Measurements from ENCODE around the gene NGEF. TPM values are rescaled to one million over a fixed set of nuclear protein-coding genes. Genes with fewer than 3 reads are reported as not detected.

NGEF gene
- total and polyA plus RNA-seq, 2 donors (not counting 1 experiment from before 2014, with no cell fraction given), result under 0.01 to 0.24 TPM

DNA sequence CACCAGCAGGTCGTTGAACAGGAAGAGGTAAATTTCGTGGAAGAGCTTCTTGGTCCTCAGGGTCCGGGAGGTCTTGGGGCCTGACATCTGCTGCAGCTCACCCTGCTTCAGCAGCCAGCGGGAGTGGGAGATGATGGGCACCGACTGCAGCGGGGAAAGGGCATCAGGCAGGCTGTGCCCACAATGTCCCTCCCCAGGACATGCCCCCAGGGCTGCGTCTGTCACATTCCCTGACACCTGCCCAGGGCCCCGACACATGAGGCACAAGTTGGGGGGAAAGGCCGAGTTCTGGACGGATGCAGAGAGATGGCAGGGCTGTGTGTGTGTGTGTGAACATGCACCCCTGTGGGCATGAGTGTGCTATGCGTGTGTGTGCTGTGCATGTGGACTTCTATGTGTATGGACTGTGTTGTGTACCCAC lies 129.0 kb downstream of the NGEF start:
- no peaks in the 10 kb centered on the region for H3K4me1 ChIP-seq (ENCODE audit: control insufficient read depth, extremely low read depth, insufficient read depth, low read length)
- H3K9me3 ChIP-seq (ENCODE audit: control insufficient read depth, insufficient read depth, low read depth, low read length), result no peaks in the 10 kb centered on the region
- H3K27ac ChIP-seq (ENCODE audit: insufficient read depth, low read length), result no peak overlapping the region
- H3K9ac ChIP-seq (ENCODE audit: insufficient read depth, low read length), result no peak overlapping the region
- no peak for DNase-seq (ENCODE audit: low read depth in 2 of 2)
- no peak overlapping the region for H3K4me2 ChIP-seq (ENCODE audit: extremely low read depth, insufficient read depth, low read length)
- H3K27me3 ChIP-seq (ENCODE audit: control insufficient read depth, insufficient read depth, low read length), result no peaks in the 10 kb centered on the region
- no peaks in the 10 kb centered on the region for H4K20me1 ChIP-seq (ENCODE audit: control insufficient read depth, extremely low read depth, insufficient read depth, low read length)
- TF ChIP-seq, protein P1, sequence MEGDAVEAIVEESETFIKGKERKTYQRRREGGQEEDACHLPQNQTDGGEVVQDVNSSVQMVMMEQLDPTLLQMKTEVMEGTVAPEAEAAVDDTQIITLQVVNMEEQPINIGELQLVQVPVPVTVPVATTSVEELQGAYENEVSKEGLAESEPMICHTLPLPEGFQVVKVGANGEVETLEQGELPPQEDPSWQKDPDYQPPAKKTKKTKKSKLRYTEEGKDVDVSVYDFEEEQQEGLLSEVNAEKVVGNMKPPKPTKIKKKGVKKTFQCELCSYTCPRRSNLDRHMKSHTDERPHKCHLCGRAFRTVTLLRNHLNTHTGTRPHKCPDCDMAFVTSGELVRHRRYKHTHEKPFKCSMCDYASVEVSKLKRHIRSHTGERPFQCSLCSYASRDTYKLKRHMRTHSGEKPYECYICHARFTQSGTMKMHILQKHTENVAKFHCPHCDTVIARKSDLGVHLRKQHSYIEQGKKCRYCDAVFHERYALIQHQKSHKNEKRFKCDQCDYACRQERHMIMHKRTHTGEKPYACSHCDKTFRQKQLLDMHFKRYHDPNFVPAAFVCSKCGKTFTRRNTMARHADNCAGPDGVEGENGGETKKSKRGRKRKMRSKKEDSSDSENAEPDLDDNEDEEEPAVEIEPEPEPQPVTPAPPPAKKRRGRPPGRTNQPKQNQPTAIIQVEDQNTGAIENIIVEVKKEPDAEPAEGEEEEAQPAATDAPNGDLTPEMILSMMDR (conservative IDR thresholded peaks at IDR 0.05 in 1 of 2, IDR thresholded peaks at IDR 0.05 in 1 of 2; ENCODE audit: low read depth in 1 of 2, low read length in 2 of 2), result no peak
- TF ChIP-seq EZH2 (IDR thresholded peaks at IDR 0.05; ENCODE audit: low read length, missing control alignments), result no peak
- H3K4me3 ChIP-seq (replicated peaks in 1 of 4; ENCODE audit: control extremely low read depth in 1 of 4, insufficient read depth in 1 of 4, low read depth in 3 of 4, low read length in 4 of 4), result no peak overlapping the region
- H2AFZ ChIP-seq (ENCODE audit: low read length), result no peak overlapping the region
- H3K79me2 ChIP-seq (ENCODE audit: control insufficient read depth, insufficient read depth, low read length), result no peaks in the 10 kb centered on the region
- no peaks in the 10 kb centered on the region for H3K36me3 ChIP-seq (ENCODE audit: control insufficient read depth, insufficient read depth, low read length)

DNA sequence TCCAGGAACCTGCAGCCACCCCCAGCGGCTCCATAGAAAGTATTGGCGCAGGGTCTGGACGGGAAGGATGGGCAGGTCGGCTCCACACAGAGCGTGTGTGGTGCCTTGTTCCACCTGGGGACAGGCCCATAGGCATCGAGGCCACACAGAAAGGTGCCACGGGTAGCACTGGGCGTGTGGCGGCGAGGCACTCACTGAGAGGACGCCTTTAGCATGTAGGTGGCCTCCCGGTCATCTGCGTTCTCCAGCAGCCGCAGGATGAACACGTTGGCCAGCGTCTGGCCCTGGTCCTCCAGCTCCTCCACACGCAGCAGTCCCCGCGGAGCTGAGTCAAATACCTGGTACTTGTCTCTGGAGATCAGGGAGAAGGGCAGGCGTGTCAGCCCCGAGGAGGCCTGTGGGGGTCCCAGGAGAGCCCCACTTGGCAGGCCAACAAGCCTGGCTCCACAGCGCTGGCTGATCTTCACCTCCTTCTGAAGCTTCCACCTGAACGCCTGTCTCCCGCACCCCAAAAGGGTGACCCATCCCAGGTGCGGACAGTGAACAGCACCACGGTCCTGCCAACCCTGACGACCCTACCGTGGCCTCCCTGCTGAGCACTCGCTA lies 129.8 kb downstream of the NGEF start:
- Histone ChIP-seq H3K36me3 (ENCODE audit: control insufficient read depth, insufficient read depth, low read length) (no peaks in the 10 kb centered on the region), H4K20me1 (ENCODE audit: control insufficient read depth, extremely low read depth, insufficient read depth, low read length) (no peaks in the 10 kb centered on the region), H3K4me1 (ENCODE audit: control insufficient read depth, extremely low read depth, insufficient read depth, low read length) (no peaks in the 10 kb centered on the region), H3K27ac (ENCODE audit: insufficient read depth, low read length) (no peak overlapping the region), H2AFZ (ENCODE audit: low read length) (no peak overlapping the region), H3K4me3 (replicated peaks in 1 of 4; ENCODE audit: control extremely low read depth in 1 of 4, insufficient read depth in 1 of 4, low read depth in 3 of 4, low read length in 4 of 4) (no peak overlapping the region), H3K79me2 (ENCODE audit: control insufficient read depth, insufficient read depth, low read length) (no peaks in the 10 kb centered on the region), H3K9ac (ENCODE audit: insufficient read depth, low read length) (no peak overlapping the region), H3K27me3 (ENCODE audit: control insufficient read depth, insufficient read depth, low read length) (no peaks in the 10 kb centered on the region), H3K9me3 (ENCODE audit: control insufficient read depth, insufficient read depth, low read depth, low read length) (no peaks in the 10 kb centered on the region), H3K4me2 (ENCODE audit: extremely low read depth, insufficient read depth, low read length) (no peak overlapping the region)
- TF ChIP-seq, protein P1 (conservative IDR thresholded peaks at IDR 0.05 in 1 of 2, IDR thresholded peaks at IDR 0.05 in 1 of 2; ENCODE audit: low read depth in 1 of 2, low read length in 2 of 2), result no peak
- TF ChIP-seq EZH2 (IDR thresholded peaks at IDR 0.05; ENCODE audit: low read length, missing control alignments), result no peak
- DNase-seq (ENCODE audit: low read depth in 2 of 2), result no peak

DNA sequence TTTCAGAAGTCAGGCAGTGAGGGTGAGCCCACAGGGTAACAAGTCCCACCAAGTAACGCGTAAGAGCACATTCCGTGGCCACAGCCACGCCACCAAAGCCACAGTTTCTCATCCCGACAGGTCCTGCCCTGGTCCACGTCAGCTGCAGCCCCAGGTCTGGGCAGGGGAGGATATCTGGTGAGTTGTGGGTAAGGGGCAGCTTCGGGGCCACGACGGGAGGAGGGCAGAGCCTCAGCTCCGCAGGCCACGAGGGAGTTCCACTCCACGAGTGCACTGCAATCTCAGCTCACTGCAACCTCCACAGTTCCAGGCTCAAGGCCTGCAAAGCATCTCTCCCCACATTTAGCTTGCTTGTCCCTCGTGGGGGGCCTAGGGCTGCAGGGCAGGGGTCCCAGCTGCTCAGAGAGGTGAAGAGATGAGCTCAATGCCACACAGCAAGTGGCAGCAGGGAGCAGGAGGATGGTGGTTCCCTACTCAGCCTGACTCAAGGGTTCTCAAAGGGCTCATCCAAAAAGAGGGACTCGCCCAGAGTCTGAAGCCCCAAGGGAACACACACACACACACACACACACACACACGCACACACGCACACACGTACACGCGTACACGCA lies 130.4 kb downstream of the NGEF start:
- no peaks in the 10 kb centered on the region for H3K9me3 ChIP-seq (ENCODE audit: control insufficient read depth, insufficient read depth, low read depth, low read length)
- H3K79me2 ChIP-seq (ENCODE audit: control insufficient read depth, insufficient read depth, low read length), result no peaks in the 10 kb centered on the region
- no peak overlapping the region for H3K4me3 ChIP-seq (replicated peaks in 1 of 4; ENCODE audit: control extremely low read depth in 1 of 4, insufficient read depth in 1 of 4, low read depth in 3 of 4, low read length in 4 of 4)
- no peak overlapping the region for H3K27ac ChIP-seq (ENCODE audit: insufficient read depth, low read length)
- TF ChIP-seq, protein P1 (conservative IDR thresholded peaks at IDR 0.05 in 1 of 2, IDR thresholded peaks at IDR 0.05 in 1 of 2; ENCODE audit: low read depth in 1 of 2, low read length in 2 of 2), result no peak
- TF ChIP-seq EZH2 (IDR thresholded peaks at IDR 0.05; ENCODE audit: low read length, missing control alignments), result no peak
- no peak overlapping the region for H2AFZ ChIP-seq (ENCODE audit: low read length)
- H4K20me1 ChIP-seq (ENCODE audit: control insufficient read depth, extremely low read depth, insufficient read depth, low read length), result no peaks in the 10 kb centered on the region
- H3K27me3 ChIP-seq (ENCODE audit: control insufficient read depth, insufficient read depth, low read length), result no peaks in the 10 kb centered on the region
- no peak for DNase-seq (ENCODE audit: low read depth in 2 of 2)
- H3K4me2 ChIP-seq (ENCODE audit: extremely low read depth, insufficient read depth, low read length), result no peak overlapping the region
- H3K36me3 ChIP-seq (ENCODE audit: control insufficient read depth, insufficient read depth, low read length), result no peaks in the 10 kb centered on the region
- H3K4me1 ChIP-seq (ENCODE audit: control insufficient read depth, extremely low read depth, insufficient read depth, low read length), result no peaks in the 10 kb centered on the region
- no peak overlapping the region for H3K9ac ChIP-seq (ENCODE audit: insufficient read depth, low read length)

Data from fibroblast of lung (primary cell).